BE2C (cell line): ENCODE results near the gene POFUT2.

Experiments
- DNase-seq: peaks from one replicate; pipeline ENCODE4 v3.0.0-alpha.2; 2020
- H3K27me3 ChIP-seq: fragments of 250-450 bp; sonication (Bioruptor Pico); 2 replicates; pipeline ENCODE4 v1.5.1; 2020; ENCODE audit warnings: mild to moderate bottlenecking
- H3K36me3 ChIP-seq: fragments of 250-450 bp; sonication (Bioruptor Pico); 2 replicates; pipeline ENCODE4 v1.5.1; 2020; ENCODE audit warnings: mild to moderate bottlenecking
- H3K4me1 ChIP-seq: fragments of 250-450 bp; sonication (Bioruptor Pico); 2 replicates; pipeline ENCODE4 v1.5.1; 2020
- H3K4me3 ChIP-seq: 2 replicates; pipeline ENCODE4 v1.5.1; 2011; ENCODE audit warnings: low read depth, low read length
- H3K9me3 ChIP-seq: fragments of 250-450 bp; sonication (Bioruptor Pico); 2 replicates; pipeline ENCODE4 v1.5.1; 2020
- CTCF ChIP-seq: IDR thresholded peaks from 2 replicates; pipeline ENCODE4 v1.5.1; 2012; ENCODE audit warnings: mild to moderate bottlenecking, low read depth, low read length

POFUT2 gene

GRCh38 chr21:45237401-45237800, 50.3 kb downstream of the POFUT2 start:
- Histone ChIP-seq H3K4me3 (no peak overlapping the region), H3K9me3 (no peaks in the 10 kb centered on the region), H3K4me1 (no peaks in the 10 kb centered on the region), H3K27me3 (no peaks in the 10 kb centered on the region), H3K36me3 (no peaks in the 10 kb centered on the region)
- no peak for TF ChIP-seq CTCF
- no peak for DNase-seq

DNA sequence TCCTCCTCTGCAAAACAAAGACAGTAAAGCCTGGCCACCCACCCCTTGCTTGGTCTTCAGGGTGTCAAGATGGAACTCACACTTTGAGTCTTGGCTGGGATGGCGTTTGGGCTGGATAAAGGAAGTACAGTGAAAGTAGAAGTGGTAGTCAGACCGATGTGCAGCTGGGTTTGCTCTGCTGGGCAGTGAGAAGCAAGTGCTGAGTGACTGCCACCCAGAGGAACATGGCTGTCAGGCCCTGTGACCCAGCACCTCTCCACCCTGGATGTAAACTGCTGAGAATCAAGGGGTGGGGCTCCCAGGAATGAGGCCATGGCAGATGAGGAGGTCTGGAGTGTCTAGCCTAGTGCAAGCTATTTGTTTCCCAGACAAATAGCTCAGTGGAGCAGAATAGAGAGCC, 51.2 kb downstream of the POFUT2 start:
- no peak for DNase-seq
- Histone ChIP-seq H3K4me3 (no peak overlapping the region), H3K9me3 (no peaks in the 10 kb centered on the region), H3K4me1 (no peaks in the 10 kb centered on the region), H3K36me3 (no peaks in the 10 kb centered on the region), H3K27me3 (no peaks in the 10 kb centered on the region)
- TF ChIP-seq CTCF = peak; percentile 34

GRCh38 chr21:45235488-45235887, 52.2 kb downstream of the POFUT2 start:
- TF ChIP-seq CTCF = no peak
- no peak for DNase-seq
- Histone ChIP-seq H3K36me3 (no peaks in the 10 kb centered on the region), H3K4me3 (no peak overlapping the region), H3K27me3 (no peaks in the 10 kb centered on the region), H3K4me1 (no peaks in the 10 kb centered on the region), H3K9me3 (no peaks in the 10 kb centered on the region)

GRCh38 chr21:45234965-45235364, 52.7 kb downstream of the POFUT2 start:
- Histone ChIP-seq H3K4me1 (no peaks in the 10 kb centered on the region), H3K4me3 (no peak overlapping the region), H3K9me3 (no peaks in the 10 kb centered on the region), H3K27me3 (no peaks in the 10 kb centered on the region), H3K36me3 (no peaks in the 10 kb centered on the region)
- no peak for DNase-seq
- TF ChIP-seq CTCF = no peak

DNA sequence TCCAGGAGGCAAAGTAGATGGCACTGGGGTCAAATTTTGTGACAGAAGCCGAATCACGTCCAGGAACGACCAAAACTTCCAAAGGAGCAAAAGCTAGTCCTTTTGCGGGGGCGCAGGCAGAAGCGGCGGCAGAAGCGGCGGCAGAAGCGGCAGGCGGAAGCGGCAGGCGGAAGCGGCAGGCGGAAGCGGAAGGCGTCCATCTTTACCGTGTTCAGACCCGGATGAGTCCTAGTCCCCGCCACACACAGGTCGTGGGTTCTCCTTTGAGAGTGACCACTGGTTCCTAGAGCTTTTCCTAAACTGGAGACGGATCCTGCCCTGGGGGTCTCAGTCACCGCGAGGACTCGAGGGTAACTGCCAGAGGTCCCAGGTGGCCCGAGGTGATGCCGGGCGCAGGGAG, 53.6 kb downstream of the POFUT2 start:
- H3K4me3 ChIP-seq = no peak overlapping the region
- no peak for DNase-seq

GRCh38 chr21:45231705-45232104, 56.0 kb downstream of the POFUT2 start:
- DNase-seq = no peak
- Histone ChIP-seq H3K4me3 (no peak overlapping the region), H3K9me3 (no peaks in the 10 kb centered on the region), H3K36me3 (no peaks in the 10 kb centered on the region), H3K4me1 (no peaks in the 10 kb centered on the region), H3K27me3 (no peaks in the 10 kb centered on the region)
- TF ChIP-seq CTCF = no peak

More for the DNA sequence above, 53.6 kb downstream of the POFUT2 start:
- H3K9me3 ChIP-seq = no peaks in the 10 kb centered on the region
- no peaks in the 10 kb centered on the region for H3K36me3 ChIP-seq
- H3K4me1 ChIP-seq = no peaks in the 10 kb centered on the region
- TF ChIP-seq CTCF = no peak
- no peaks in the 10 kb centered on the region for H3K27me3 ChIP-seq
